Activated T-cell treated with anti-CD3 and anti-CD28 coated beads for 4 hours (primary cell): Measurements from ENCODE around the gene CCDC136.

Source experiments
- DNase-seq: peaks from one replicate; pipeline ENCODE4 v3.0.0-alpha.2; 2020

CCDC136 gene

GRCh38 chr7:128807191-128807590, 15.4 kb downstream of the CCDC136 start:
- no peak for DNase-seq

DNA sequence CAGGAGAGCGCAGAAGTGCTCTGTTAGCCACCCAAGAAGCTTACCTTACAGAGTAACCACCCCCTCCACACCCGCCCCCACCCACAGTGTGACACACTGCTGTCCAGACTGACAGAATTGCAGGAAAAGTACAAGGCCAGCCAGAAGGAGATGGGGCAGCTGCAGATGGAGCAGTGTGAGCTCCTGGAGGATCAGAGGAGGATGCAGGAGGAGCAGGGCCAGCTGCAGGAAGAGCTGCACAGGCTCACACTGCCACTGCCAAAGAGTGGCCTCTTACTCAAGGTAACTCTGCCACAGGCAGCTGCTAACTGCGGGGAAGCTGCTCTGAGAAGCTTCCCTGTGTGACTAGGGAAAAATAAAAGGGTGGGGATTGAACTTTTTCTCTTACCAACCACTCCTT, 17.6 kb downstream of the CCDC136 start:
- no peak for DNase-seq

DNA sequence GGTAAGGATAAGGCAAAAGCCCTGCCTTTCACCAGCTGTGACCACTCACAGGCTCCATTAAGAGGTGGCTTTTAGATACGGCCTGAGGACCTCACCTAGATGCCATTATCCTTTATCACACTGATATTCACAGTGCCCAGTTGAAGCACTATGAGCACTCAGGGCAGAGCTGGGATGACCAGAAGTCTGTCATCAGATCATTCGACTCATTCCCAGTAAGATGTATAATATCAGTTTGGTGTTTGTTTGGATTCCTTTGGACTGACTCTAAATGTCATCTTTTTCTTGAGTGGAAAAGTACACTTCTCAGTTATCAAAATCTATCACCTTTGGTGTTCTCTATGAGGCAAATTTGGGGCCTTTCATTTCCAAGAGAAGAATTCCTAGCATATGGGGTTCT, 18.7 kb downstream of the CCDC136 start:
- DNase-seq = no peak

DNA sequence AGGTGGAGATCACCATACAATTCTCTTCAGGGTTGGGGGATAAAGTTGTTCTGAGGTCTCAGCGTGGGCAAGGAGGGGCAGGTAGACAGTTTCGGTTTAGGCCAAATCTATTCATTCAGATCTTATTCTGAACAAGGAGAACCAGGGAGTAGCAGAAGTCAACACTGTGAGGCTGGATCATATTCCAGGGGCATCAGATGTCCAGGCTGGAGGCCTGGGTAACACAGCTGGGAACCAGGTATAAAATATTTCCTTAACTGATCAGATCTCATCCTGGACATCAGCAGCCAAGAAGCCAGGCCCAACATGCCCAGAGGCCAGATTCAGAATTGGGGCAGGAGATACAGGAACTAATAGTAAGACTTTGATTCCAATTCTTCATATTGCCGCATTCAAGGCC, 19.2 kb downstream of the CCDC136 start:
- no peak for DNase-seq

DNA sequence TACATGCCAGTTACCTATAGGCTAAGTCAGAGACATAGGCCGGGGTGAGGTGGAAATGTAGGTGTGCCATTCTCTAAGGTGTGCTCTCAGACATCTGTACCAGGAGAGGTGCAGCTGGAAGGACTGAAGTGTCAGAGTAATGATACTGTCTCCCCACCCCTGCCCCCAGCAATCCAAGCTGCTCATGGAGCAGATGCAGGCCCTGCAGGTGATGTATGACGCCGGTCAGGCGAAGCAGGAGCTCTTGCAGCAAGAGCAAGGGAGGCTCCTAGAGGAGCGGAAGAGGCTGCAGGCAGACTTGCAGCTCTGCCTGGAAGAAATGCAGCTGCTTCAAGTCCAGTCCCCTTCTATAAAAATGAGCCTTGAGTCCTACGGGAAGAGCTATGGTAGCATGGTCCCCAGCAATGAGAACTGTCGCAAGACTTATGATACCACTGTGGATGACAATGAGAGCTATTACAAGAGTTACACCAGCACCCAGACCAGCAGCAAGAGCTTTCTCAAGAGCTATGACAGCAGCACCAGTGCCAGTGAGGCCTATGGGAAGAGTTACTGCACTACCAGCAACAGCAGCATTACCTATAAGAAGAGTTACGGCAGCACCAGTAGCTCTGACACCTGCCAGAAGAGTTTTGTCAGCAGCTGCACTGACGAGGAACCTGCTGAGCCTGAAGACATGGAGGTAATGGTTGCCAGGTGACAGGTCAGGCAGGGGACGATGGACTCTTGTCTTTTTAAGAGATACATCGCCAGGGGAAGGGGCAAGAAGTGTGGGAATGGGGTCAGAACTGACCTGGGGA, 20.1 kb downstream of the CCDC136 start:
- DNase-seq = no peak

DNA sequence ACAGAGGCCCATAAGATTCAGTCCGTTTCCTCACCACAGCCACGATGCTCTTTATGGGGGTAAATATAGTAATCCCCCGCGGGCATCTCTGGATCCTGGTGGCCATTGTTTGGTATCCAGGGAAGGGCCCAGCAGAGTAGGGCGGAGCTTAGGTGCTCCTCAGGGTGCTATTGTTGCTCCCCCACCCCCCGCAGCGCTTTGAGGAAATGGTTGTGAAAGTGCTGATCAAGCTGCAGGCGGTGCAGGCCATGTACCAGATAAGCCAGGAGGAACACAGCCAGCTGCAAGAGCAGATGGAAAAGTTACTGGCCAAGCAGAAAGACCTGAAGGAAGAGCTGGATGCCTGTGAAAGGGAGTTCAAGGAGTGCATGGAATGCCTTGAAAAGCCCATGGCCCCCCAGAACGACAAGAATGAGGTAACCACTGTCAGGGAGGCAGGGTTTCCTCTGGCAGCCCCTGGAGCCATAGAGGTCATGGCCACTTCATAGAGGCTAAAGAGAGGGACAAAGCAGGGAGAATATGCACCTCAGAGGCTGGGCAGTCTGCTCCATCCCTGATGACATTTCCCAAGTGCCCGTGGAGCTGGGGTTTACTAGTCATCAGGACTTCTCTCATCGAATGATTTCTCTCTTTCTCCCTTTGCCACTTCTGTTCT, 20.9 kb downstream of the CCDC136 start:
- DNase-seq = no peak

- no peak for DNase-seq
These were observed 22.7 kb downstream of the CCDC136 start for GRCh38 chr7:128814499-128814898.

GRCh38 chr7:128815289-128815942, 23.6 kb downstream of the CCDC136 start:
- DNase-seq = no peak

DNA sequence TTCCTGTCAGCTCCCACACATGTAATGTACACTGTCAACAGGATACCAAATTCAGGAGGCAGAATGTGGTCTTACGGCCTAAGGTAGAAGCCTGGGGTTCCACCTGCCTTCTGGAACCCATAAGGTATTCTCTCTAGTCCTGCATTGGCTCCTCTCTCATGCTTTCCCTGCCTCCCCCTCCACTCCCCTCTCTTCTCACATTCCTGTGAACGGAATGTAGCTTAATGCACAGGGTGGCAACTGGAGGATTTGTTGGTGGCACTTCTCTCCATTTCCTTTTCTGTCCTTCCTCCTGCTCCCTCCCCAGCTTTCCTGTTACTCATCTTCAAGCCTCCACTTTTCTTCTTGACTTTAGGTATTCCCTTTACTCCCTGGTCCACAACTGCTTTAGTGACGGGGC, 26.9 kb downstream of the CCDC136 start:
- no peak for DNase-seq

- no peak for DNase-seq
These were observed 30.0 kb downstream of the CCDC136 start for GRCh38 chr7:128821724-128822123.

- DNase-seq = no peak
These were observed 34.7 kb downstream of the CCDC136 start for GRCh38 chr7:128826512-128826911.

DNA sequence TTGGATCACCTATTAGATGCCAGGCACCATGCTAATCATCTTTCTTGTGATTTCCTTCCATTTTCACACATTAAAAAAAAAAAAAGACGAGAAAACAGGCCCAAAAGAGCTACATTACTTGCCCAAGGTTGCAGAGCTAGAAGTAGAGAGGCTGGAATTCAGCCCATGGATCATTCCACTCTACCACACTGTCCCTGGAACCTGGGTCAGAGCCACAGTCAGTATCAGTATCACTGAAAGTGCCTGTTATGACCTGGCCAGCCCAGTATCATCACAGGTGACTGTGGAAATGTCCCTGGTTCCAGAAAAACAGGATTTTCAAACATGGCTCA, 35.1 kb downstream of the CCDC136 start:
- no peak for DNase-seq

DNA sequence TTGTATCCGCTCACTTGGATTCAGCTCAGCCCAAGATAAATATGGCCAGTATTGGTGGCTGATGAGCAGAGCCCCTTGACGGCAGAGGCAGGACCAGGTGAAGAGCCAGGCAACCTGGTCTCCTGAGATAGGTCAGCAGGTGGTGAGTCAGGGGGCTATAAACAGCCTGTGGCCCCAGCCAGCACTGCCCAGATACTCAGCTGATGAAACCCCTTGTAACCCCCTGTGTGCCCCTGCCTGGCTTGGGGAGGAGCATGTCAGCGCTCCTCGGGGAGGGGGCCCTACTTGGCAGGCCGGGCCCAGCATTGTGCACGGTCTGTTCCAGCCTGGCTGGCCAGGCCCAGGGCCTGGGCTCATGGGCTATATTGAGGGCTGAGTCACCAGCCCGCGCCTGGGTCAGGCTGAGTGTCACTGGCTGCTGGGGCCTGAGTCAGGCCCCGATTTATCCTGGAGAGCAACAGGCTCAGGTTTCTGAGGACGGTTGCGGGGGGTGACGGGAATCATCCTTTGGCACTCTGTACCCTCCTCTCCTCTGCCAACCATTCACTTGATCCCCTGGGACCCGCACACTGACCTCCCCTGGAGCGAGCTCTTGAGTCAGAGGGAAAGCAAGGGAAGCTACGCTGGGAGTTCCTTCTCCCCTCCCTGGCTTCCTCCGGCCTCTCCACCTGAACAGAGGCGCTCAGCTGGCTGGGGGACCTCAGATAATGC, 35.6 kb downstream of the CCDC136 start:
- DNase-seq = no peak

- no peak for DNase-seq
These were observed 36.4 kb downstream of the CCDC136 start for GRCh38 chr7:128827971-128828711.

DNA sequence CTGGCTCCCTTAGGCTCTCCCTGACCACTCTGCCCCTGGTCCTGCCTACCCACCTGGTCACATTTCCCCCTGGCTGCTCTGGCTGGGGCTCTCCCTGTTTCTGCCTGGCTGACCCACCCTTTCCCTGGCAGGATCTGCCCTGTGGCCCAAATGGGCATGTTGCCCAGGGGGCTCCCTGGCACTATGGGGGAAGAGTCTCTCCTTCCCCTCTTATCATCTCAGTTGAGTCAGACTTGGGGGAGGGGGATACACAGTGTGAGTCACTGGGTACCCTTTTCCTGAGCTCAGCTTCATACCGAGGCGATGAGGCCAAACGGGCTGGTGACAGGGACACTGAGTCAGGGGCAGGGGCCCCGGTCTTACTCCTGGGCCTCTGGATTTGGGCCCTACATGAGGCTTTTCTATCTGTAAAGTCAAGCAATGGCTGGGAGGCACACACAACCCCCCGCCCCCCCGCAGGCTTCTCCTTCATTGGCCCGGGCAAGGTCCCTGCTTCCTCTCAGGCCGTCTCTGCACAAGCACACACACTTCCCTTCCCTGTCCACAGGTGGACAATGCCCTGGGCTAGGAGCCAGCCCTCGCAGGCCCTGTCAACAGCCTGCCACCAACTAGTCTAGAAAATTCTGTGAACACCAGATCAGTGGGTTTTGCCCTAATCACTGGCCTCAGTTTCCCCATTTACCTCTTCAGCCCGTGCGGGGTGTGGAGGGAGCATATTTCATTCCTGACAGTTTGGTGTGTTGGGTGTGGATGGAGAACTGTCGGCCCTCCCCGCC, 37.8 kb downstream of the CCDC136 start:
- no peak for DNase-seq

DNA sequence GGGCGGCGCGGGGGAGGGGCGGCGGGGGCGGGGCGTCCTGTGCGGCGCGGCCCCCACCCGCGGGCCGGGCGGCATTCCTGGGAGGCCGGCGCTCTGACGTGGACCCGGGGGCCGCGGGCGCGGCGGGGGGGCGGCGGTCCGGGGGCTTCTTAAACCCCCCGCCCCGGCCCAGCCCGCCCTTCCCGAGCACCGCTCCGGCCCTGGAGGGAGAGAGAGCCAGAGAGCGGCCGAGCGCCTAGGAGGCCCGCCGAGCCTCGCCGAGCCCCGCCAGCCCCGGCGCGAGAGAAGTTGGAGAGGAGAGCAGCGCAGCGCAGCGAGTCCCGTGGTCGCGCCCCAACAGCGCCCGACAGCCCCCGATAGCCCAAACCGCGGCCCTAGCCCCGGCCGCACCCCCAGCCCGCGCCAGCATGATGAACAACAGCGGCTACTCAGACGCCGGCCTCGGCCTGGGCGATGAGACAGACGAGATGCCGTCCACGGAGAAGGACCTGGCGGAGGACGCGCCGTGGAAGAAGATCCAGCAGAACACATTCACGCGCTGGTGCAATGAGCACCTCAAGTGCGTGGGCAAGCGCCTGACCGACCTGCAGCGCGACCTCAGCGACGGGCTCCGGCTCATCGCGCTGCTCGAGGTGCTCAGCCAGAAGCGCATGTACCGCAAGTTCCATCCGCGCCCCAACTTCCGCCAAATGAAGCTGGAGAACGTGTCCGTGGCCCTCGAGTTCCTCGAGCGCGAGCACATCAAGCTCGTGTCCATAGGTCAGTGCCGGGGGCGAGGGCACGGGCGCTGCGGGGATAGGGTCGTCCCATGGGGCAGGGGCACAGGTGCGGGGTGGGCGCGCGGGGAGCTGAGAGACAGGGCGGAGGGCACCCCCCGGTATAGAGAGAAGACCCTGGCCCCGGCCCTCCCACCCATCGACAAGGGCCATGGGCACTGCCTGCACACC, 38.7 kb downstream of the CCDC136 start, which contains the start of gene FLNC:
Gene FLNC (plus strand): TSS at position 176 of the 947 bp plus-strand sequence. CDS start 232 bp downstream, at position 408.
- peak; percentile 7 for DNase-seq

DNA sequence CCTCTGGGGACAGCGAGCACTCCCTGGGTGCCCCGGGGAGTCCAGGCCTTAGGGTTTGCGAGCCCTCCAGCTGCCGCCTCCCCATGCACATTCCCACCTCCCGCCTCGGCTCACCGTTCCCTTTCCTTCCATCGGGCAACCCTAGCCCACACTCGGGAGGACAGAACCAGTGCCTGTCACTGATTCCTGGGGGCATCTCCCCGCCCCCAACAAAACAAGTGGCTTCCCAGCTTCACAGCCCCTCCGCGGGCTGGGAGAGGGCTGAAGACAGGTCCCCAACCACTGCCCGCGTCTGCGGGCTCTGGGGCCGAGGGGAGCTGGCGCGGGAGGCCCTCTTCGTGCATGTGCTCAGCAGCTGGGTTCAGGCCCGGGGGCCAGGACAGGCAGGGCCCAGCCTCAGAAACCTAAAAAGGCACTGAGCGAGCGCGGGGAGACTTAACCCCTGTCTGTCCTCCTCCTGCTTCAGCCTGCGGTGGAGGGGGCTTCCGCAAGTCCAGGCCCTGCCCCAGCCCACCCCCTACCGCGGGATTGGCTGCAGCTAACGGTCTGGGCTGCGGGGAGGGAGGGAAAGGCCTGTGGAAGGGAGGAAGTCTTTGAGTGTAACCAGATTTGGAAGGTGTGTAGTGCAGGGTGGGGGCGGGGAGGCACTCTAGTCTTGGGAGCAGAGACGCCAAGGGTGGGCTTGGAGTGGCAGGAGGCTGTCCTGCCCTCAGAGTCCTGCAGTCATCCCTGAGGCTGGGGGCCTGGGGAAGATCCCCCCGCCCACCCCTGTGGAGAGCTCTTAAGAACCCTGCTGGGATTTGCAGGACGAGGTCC, 39.6 kb downstream of the CCDC136 start:
- no peak for DNase-seq

GRCh38 chr7:128831994-128832879, 40.5 kb downstream of the CCDC136 start:
- no peak for DNase-seq

GRCh38 chr7:128832880-128833147, 41.0 kb downstream of the CCDC136 start:
- DNase-seq = no peak
